Epidermal melanocyte (primary cell): ENCODE data around the gene FAAH2.
"Not testable (repeated sequence)": the region's sequence is repeated elsewhere in the genome, so short reads cannot be mapped to it uniquely, and the experiment has no call there.

Source experiments
- DNase-seq: peaks from one replicate; pipeline ENCODE4 v3.0.0; 2011; ENCODE audit warnings: low spot score; ENCODE audit not compliant: insufficient read length

Gene FAAH2

GRCh38 chrX:57286507-57287251 is at the start of gene FAAH2:
Gene FAAH2 (plus strand): TSS chrX:57286706. CDS start chrX:57286826, 120 bp downstream.
- DNase-seq: no peak

- DNase-seq: no peak
Observed at GRCh38 chrX:57241967-57242366, 44.5 kb upstream of the FAAH2 start.

GRCh38 chrX:57251965-57252364 is 34.5 kb upstream of the FAAH2 start:
- no peak for DNase-seq

- no peak for DNase-seq
Observed at GRCh38 chrX:57265126-57265525, 21.4 kb upstream of the FAAH2 start.

- no peak for DNase-seq
Observed at GRCh38 chrX:57266275-57266674, 20.2 kb upstream of the FAAH2 start.

GRCh38 chrX:57266871-57267270 is 19.6 kb upstream of the FAAH2 start:
- no peak for DNase-seq

- DNase-seq: no peak
Observed at GRCh38 chrX:57267308-57267707, 19.2 kb upstream of the FAAH2 start.

GRCh38 chrX:57270980-57271379 is 15.5 kb upstream of the FAAH2 start:
- DNase-seq: no peak

- no peak for DNase-seq
Observed at GRCh38 chrX:57282568-57282967, 3.9 kb upstream of the FAAH2 start.

GRCh38 chrX:57285001-57285400 is 1.5 kb upstream of the FAAH2 start:
- DNase-seq: no peak

- DNase-seq: no peak
Observed at GRCh38 chrX:57289089-57289488, 2.6 kb downstream of the FAAH2 start.

GRCh38 chrX:57294961-57295360 is 8.5 kb downstream of the FAAH2 start:
- DNase-seq: no peak

- DNase-seq: not testable (repeated sequence)
Observed at GRCh38 chrX:57295679-57296078, 9.2 kb downstream of the FAAH2 start.

- DNase-seq: no peak
Observed at GRCh38 chrX:57313583-57314215, 27.2 kb downstream of the FAAH2 start.

- no peak for DNase-seq
Observed at GRCh38 chrX:57329008-57329407, 42.5 kb downstream of the FAAH2 start.

GRCh38 chrX:57335790-57336189 is 49.3 kb downstream of the FAAH2 start:
- not testable (repeated sequence) for DNase-seq

GRCh38 chrX:57353472-57354132 is 67.1 kb downstream of the FAAH2 start:
- DNase-seq: no peak

- no peak for DNase-seq
Observed at GRCh38 chrX:57364145-57364544, 77.6 kb downstream of the FAAH2 start.

- DNase-seq: no peak
Observed at GRCh38 chrX:57366430-57366829, 79.9 kb downstream of the FAAH2 start.

- DNase-seq: no peak
Observed at GRCh38 chrX:57367649-57368048, 81.1 kb downstream of the FAAH2 start.

- DNase-seq: no peak
Observed at GRCh38 chrX:57368158-57368557, 81.7 kb downstream of the FAAH2 start.

- no peak for DNase-seq
Observed at GRCh38 chrX:57379296-57379695, 92.8 kb downstream of the FAAH2 start.
